H9 (cell line): ENCODE results near the gene EEF1A2. TPM values are rescaled to one million over a fixed set of nuclear protein-coding genes. Genes with fewer than 3 reads are reported as not detected.

Source experiments
- DNase-seq: peaks from one replicate; pipeline ENCODE4 v3.0.0-alpha.2; 2017
- H2AFZ ChIP-seq: one replicate; pipeline ENCODE4 v1.6.1; 2013; ENCODE audit warnings: mild to moderate bottlenecking, low read length, control low read depth, moderate library complexity
- H2AK5ac ChIP-seq: 2 replicates; pipeline ENCODE4 v1.6.1; 2013; ENCODE audit warnings: low read length, control low read depth, mixed read lengths; ENCODE audit not compliant: insufficient read length
- H2BK120ac ChIP-seq: one replicate; pipeline ENCODE4 v1.6.1; 2013; ENCODE audit warnings: low read depth, mild to moderate bottlenecking, low read length, control low read depth, inconsistent platforms; ENCODE audit not compliant: poor library complexity, severe bottlenecking
- H2BK12ac ChIP-seq: 2 replicates; pipeline ENCODE4 v1.6.1; 2013; ENCODE audit warnings: low read length, control low read depth, mixed read lengths, low read depth; ENCODE audit not compliant: insufficient read length
- H2BK15ac ChIP-seq: 2 replicates; pipeline ENCODE4 v1.6.1; 2013; ENCODE audit warnings: low read depth, low read length, control low read depth
- H2BK20ac ChIP-seq: one replicate; pipeline ENCODE4 v1.6.1; 2013; ENCODE audit warnings: low read depth, mild to moderate bottlenecking, low read length, control low read depth, inconsistent platforms; ENCODE audit not compliant: poor library complexity, severe bottlenecking
- H2BK5ac ChIP-seq: 2 replicates; pipeline ENCODE4 v1.6.1; 2013; ENCODE audit warnings: low read length, control low read depth, mixed read lengths; ENCODE audit not compliant: insufficient read length
- H3K14ac ChIP-seq: 2 replicates; pipeline ENCODE4 v1.6.1; 2013; ENCODE audit warnings: low read length, control low read depth; ENCODE audit not compliant: insufficient read depth
- H3K18ac ChIP-seq: 2 replicates; pipeline ENCODE4 v1.6.1; 2013; ENCODE audit warnings: low read depth, mild to moderate bottlenecking, mixed read lengths, low read length, control low read depth; ENCODE audit not compliant: insufficient read length
- H3K23ac ChIP-seq: 2 replicates; pipeline ENCODE4 v1.6.1; 2013; ENCODE audit warnings: low read length, control low read depth, mixed read lengths, low read depth; ENCODE audit not compliant: insufficient read length
- H3K23me2 ChIP-seq: 2 replicates; pipeline ENCODE4 v1.6.1; 2013; ENCODE audit warnings: low read depth, mild to moderate bottlenecking, mixed read lengths, low read length, control low read depth; ENCODE audit not compliant: insufficient read length, poor library complexity, severe bottlenecking
- H3K27ac ChIP-seq: 2 replicates; pipeline ENCODE4 v1.5.1; 2013; ENCODE audit warnings: low read length, control low read depth, mixed read lengths, low read depth; ENCODE audit not compliant: insufficient read length
- H3K27me3 ChIP-seq: 2 replicates; pipeline ENCODE4 v1.6.1; 2013; ENCODE audit warnings: low read length, control low read depth, inconsistent platforms; ENCODE audit not compliant: insufficient read depth
- H3K4ac ChIP-seq: 2 replicates; pipeline ENCODE4 v1.6.1; 2013; ENCODE audit warnings: low read depth, mild to moderate bottlenecking, control low read depth, inconsistent platforms, low read length, moderate library complexity
- H3K4me1 ChIP-seq: 2 replicates; pipeline ENCODE4 v1.6.1; 2013; ENCODE audit warnings: low read length, control low read depth, inconsistent platforms; ENCODE audit not compliant: insufficient read depth
- H3K4me2 ChIP-seq: 2 replicates; pipeline ENCODE4 v1.6.1; 2013; ENCODE audit warnings: low read length, control low read depth, mixed read lengths; ENCODE audit not compliant: insufficient read length, insufficient read depth
- H3K56ac ChIP-seq: 2 replicates; pipeline ENCODE4 v1.6.1; 2013; ENCODE audit warnings: low read depth, mild to moderate bottlenecking, mixed read lengths, low read length, control low read depth; ENCODE audit not compliant: insufficient read length
- H3K79me1 ChIP-seq: 2 replicates; pipeline ENCODE4 v1.6.1; 2013; ENCODE audit warnings: low read depth, mild to moderate bottlenecking, moderate library complexity, low read length, control low read depth, inconsistent platforms; ENCODE audit not compliant: insufficient read depth, poor library complexity, severe bottlenecking
- H3K79me2 ChIP-seq: 2 replicates; pipeline ENCODE4 v1.6.1; 2013; ENCODE audit warnings: low read length, control low read depth, inconsistent platforms; ENCODE audit not compliant: insufficient read depth
- H3K9ac ChIP-seq: 2 replicates; pipeline ENCODE4 v1.6.1; 2013; ENCODE audit warnings: low read length, control low read depth, mixed read lengths; ENCODE audit not compliant: insufficient read length; ENCODE audit errors: extremely low read depth
- H3K9me3 ChIP-seq: one replicate; pipeline ENCODE4 v1.6.1; 2013; ENCODE audit warnings: low read depth, low read length, inconsistent platforms; ENCODE audit not compliant: control insufficient read depth
- H3T11ph ChIP-seq: one replicate; pipeline ENCODE4 v1.6.1; 2013; ENCODE audit warnings: mild to moderate bottlenecking, low read length, control low read depth, inconsistent platforms
- H4K20me1 ChIP-seq: one replicate; pipeline ENCODE4 v1.6.1; 2013; ENCODE audit not compliant: control insufficient read depth, insufficient read length, insufficient read depth
- H4K5ac ChIP-seq: 2 replicates; pipeline ENCODE4 v1.6.1; 2013; ENCODE audit warnings: low read depth, mild to moderate bottlenecking, mixed read lengths, low read length, control low read depth; ENCODE audit not compliant: insufficient read length
- H4K8ac ChIP-seq: replicated peaks from 2 replicates; pipeline ENCODE4 v1.6.1; 2013; ENCODE audit warnings: low read length, control low read depth, mixed read lengths, low read depth; ENCODE audit not compliant: insufficient read length
- H4K91ac ChIP-seq: 2 replicates; pipeline ENCODE4 v1.6.1; 2013; ENCODE audit warnings: low read depth, mild to moderate bottlenecking, moderate library complexity, mixed read lengths, low read length, control low read depth; ENCODE audit not compliant: insufficient read length
- H3K27ac Mint-ChIP-seq, 3 experiments: 2 replicates in 2 of 3; 3 replicates in 1 of 3; pipeline ENCODE4 v1.8.0; 2020 to 2021; ENCODE audit warnings: mixed read lengths in 3 of 3, mild to moderate bottlenecking in 1 of 3, moderate library complexity in 1 of 3
- H3K27me3 Mint-ChIP-seq: 2 replicates; pipeline ENCODE4 v1.8.0; 2021; ENCODE audit warnings: low read depth, mild to moderate bottlenecking, moderate library complexity, mixed read lengths
- H3K36me3 Mint-ChIP-seq, 3 experiments: 2 replicates in 2 of 3; 3 replicates in 1 of 3; pipeline ENCODE4 v1.8.0; 2020 to 2021; ENCODE audit warnings: low read depth in 3 of 3, mixed read lengths in 3 of 3; ENCODE audit not compliant: insufficient read depth in 1 of 3
- H3K4me1 Mint-ChIP-seq, 2 experiments: 2 replicates each; pipeline ENCODE4 v1.8.0; 2020; ENCODE audit warnings: mixed read lengths in 2 of 2
- H3K4me3 Mint-ChIP-seq, 2 experiments: 2 replicates in 1 of 2; 3 replicates in 1 of 2; pipeline ENCODE4 v1.8.0; 2020 to 2021; ENCODE audit warnings: mild to moderate bottlenecking in 2 of 2, mixed read lengths in 2 of 2, moderate library complexity in 1 of 2
- H3K9me3 Mint-ChIP-seq, 2 experiments: 2 replicates in 1 of 2; 3 replicates in 1 of 2; pipeline ENCODE4 v1.8.0; 2020; ENCODE audit warnings: mild to moderate bottlenecking in 2 of 2, mixed read lengths in 2 of 2, moderate library complexity in 1 of 2
- CTCF ChIP-seq: fragments of 200-600 bp; sonication (generic); conservative IDR thresholded peaks from 3 replicates; pipeline ENCODE4 v1.8.0; 2021; ENCODE audit warnings: antibody characterized with exemption, mild to moderate bottlenecking
- WGBS: extraction: QIAGEN DNeasy Blood & Tissue Kit; methylation state at CpG from one replicate; pipeline ENCODE4 v1.1.7; 2013; ENCODE audit warnings: missing lambda C conversion rate, low lambda C conversion rate, mixed read lengths; ENCODE audit not compliant: insufficient read length; ENCODE audit errors: extremely low coverage; 5-methylcytosine and 5-hydroxymethylcytosine counted together
- total RNA-seq: library from RNA; stranded (reverse); gene quantifications from 2 replicates; pipeline ENCODE4 v1.2.1, GENCODE V29; 2021

EEF1A2 gene
- total RNA-seq, 1 experiment from 2014 or later, result 27.4 TPM

DNA sequence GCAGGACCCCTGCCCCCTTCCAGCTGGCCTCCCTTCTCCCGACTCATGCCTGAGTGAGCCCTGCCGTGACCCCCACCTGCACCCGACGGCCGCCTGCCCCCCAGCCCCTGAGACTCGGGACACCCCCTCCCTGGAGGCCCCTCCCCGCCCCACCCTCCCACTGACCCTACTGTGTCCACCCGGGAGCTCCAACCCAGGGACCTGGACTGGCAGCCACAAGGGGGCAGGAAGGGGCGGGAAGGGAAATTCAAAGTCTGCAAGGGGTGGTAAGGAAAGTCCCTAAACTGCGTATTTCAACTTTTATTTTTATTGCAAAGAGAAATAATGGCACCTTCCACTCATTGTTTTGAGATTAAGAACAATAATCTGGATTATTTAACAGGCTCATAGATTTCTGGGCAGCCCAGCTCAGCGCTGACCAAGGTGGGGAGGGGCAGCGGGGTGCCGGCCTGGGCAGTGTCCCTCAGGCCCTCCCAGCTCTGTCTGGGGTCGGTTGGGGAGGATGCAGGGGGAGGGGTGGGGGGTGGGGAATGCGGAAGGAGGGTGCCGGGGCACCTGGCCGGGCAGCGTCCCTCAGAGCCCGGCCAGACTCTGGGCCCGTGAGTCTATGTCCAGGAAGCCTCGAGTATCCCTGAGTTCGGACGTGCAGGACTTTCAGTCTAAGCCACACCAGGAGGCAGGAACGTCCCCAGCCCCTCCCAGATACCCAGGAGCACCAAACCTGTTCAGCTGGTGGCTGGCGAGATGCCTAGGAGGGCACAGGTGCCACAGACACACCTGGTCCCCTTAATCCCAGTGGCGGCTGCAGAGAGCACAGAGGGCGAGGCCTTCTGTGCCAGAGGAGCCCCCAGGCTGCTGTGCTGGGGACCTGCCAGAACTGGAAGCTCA is 39.6 kb upstream of the EEF1A2 start:
- Mint-ChIP-seq H3K4me1 (peaks cover 3 to 8% of the 10 kb centered on the region in 2 experiments; a peak in 3 of 4 replicates), H3K36me3 (no peaks in the 10 kb centered on the region), H3K27ac (no peak overlapping the region), H3K27me3 (no peaks in the 10 kb centered on the region), H3K4me3 (peak overlapping the region; percentile 49 to 55; a peak in 3 of 5 replicates), H3K9me3 (no peaks in the 10 kb centered on the region)
- no peak overlapping the region for H3K4ac ChIP-seq
- H3K79me1 ChIP-seq, result no peaks in the 10 kb centered on the region
- H4K8ac ChIP-seq, result no peak overlapping the region
- H3K4me1 ChIP-seq, result no peaks in the 10 kb centered on the region
- no peak overlapping the region for H2AK5ac ChIP-seq
- no peaks in the 10 kb centered on the region for H3K79me2 ChIP-seq
- no peak overlapping the region for H3T11ph ChIP-seq
- H4K91ac ChIP-seq, result no peak overlapping the region
- peak overlapping the region; percentile 9 for H3K4me2 ChIP-seq
- no peak overlapping the region for H2BK5ac ChIP-seq
- DNase-seq, result no peak
- no peak overlapping the region for H3K9ac ChIP-seq
- no peak overlapping the region for H4K5ac ChIP-seq
- H2BK20ac ChIP-seq, result no peak overlapping the region
- H2BK12ac ChIP-seq, result no peak overlapping the region
- H3K27ac ChIP-seq, result no peak overlapping the region
- H2BK120ac ChIP-seq, result no peak overlapping the region
- H3K9me3 ChIP-seq, result no peaks in the 10 kb centered on the region
- H3K27me3 ChIP-seq, result no peaks in the 10 kb centered on the region
- no CpG with 5 or more reads among the region's 27 CpGs for WGBS
- H3K56ac ChIP-seq, result no peak overlapping the region
- H3K23me2 ChIP-seq, result no peaks in the 10 kb centered on the region
- no peaks in the 10 kb centered on the region for H4K20me1 ChIP-seq
- no peak overlapping the region; the same call in 1 of the 2 replicates for H3K14ac ChIP-seq
- H2BK15ac ChIP-seq, result no peak overlapping the region
- no peak overlapping the region for H3K23ac ChIP-seq
- no peak overlapping the region for H3K18ac ChIP-seq
- no peak; the same call in 1 of the 3 replicates for TF ChIP-seq CTCF
- no peak overlapping the region for H2AFZ ChIP-seq
